A673 (cell line): ENCODE data around the gene PDLIM5. TPM values are rescaled to one million over a fixed set of nuclear protein-coding genes. Genes with fewer than 3 reads are reported as not detected.

Source experiments
- BruUV-seq: library from RNA; stranded (reverse); fragments of 400-500 nt; replicated peaks from 2 replicates; lab custom pipeline; 2021; lab: Mats Ljungman, UMichigan
- CTCF ChIA-PET: fragments of 300-600 bp; sonication (Branson Sonifier 250); formaldehyde crosslinking; loops from one replicate; lab custom pipeline; 2022; ENCODE audit warnings: antibody characterized with exemption; lab: Charles Lee
- POLR2A ChIA-PET: fragments of 300-600 bp; sonication (Branson Sonifier 250); formaldehyde crosslinking; loops from one replicate; lab custom pipeline; 2022; ENCODE audit warnings: antibody characterized with exemption; ENCODE audit not compliant: low non-redundant PET; lab: Charles Lee
- DNase-seq: peaks from one replicate; pipeline ENCODE4 v3.0.0-alpha.2; 2015; ENCODE audit warnings: low spot score
- H3K27ac ChIP-seq: fragments of 200-600 bp; sonication (generic); 2 replicates; pipeline ENCODE4 v1.5.1; 2016; ENCODE audit warnings: mixed run types, low read depth, mild to moderate bottlenecking, mixed read lengths, antibody characterized with exemption, low read length; ENCODE audit not compliant: poor library complexity, severe bottlenecking
- H3K27me3 ChIP-seq: fragments of 200-600 bp; sonication (generic); replicated peaks from 2 replicates; pipeline ENCODE4 v1.6.1; 2017; ENCODE audit warnings: mixed run types, low read depth, mild to moderate bottlenecking, mixed read lengths, antibody characterized with exemption, low read length; ENCODE audit not compliant: insufficient read depth, poor library complexity
- H3K36me3 ChIP-seq: fragments of 200-600 bp; sonication (generic); 2 replicates; pipeline ENCODE4 v1.6.1; 2016; ENCODE audit warnings: mixed run types, mild to moderate bottlenecking, mixed read lengths, antibody characterized with exemption, low read length; ENCODE audit not compliant: insufficient read depth, poor library complexity, severe bottlenecking
- H3K4me1 ChIP-seq: fragments of 200-600 bp; sonication (generic); 2 replicates; pipeline ENCODE4 v1.6.1; 2017; ENCODE audit warnings: mixed run types, mild to moderate bottlenecking, mixed read lengths, antibody characterized with exemption, low read length; ENCODE audit not compliant: insufficient read depth, poor library complexity, severe bottlenecking
- H3K4me3 ChIP-seq: fragments of 200-600 bp; sonication (generic); 2 replicates; pipeline ENCODE4 v1.5.1; 2016; ENCODE audit warnings: low read depth, mixed run types, mild to moderate bottlenecking, mixed read lengths, low read length; ENCODE audit not compliant: poor library complexity, severe bottlenecking
- H3K9me3 ChIP-seq: fragments of 200-600 bp; sonication (generic); 2 replicates; pipeline ENCODE4 v1.6.1; 2016; ENCODE audit warnings: mixed run types, low read depth, mild to moderate bottlenecking, mixed read lengths, antibody characterized with exemption, low read length; ENCODE audit not compliant: poor library complexity, severe bottlenecking
- EZH2 ChIP-seq: fragments of 200-600 bp; sonication (generic); IDR thresholded peaks from 2 replicates; pipeline ENCODE4 v1.6.1; 2017; ENCODE audit warnings: borderline replicate concordance, low read depth, mild to moderate bottlenecking, mixed read lengths, antibody characterized with exemption, low read length; ENCODE audit not compliant: poor library complexity, severe bottlenecking
- intact Hi-C: fragments of 100-400 bp; cut with micrococcal nuclease; formaldehyde crosslinking; loops from one replicate; pipeline ENCODE4 v1.10.0; 2022; ENCODE audit not compliant: unreplicated experiment
- total RNA-seq: library from RNA; stranded (reverse); gene quantifications from 2 replicates; pipeline ENCODE4 v1.2.3, GENCODE V29; 2021
- TF ChIP-seq, protein P1 (sequence below): fragments of 300-800, 200-600 bp; sonication (generic); conservative IDR thresholded peaks from 2 replicates; pipeline ENCODE4 v1.5.1; 2017; ENCODE audit warnings: low read depth, mild to moderate bottlenecking, antibody characterized with exemption, low read length, moderate library complexity, mixed read lengths

PDLIM5 gene
- total RNA-seq, 1 experiment from 2014 or later: 174 TPM

DNA sequence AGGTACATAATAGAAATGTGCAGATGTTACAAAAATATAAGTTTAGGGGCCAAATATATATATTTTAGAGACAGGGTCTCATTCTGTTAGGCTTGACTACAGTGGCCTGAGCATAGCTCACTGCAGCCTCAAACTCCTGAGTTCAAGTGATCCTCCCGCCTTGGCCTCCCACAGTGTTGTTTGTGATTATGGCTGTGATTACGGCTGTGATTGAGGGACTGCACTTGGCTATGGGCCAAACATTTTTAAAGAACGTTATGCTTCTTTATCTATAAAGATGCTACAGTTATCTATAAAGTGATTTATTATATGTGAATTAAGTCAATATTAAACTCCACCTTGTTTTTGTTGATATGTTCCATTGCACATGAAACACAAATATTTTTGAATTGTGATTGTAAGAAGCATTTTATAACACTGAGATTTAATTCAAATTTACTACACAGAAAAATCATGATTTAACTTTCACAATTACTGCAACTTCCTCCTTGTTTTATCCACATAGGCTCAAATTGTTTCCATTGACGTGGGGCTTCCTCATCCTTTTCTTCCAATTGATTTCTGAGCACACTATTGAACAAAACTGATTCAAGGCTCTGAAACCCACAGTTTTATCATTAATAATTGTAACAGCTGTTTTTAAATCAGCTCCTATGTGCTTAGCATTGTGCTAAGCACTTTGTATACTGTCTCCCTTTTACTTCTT lies 237.6 kb downstream of the PDLIM5 start:
- intact Hi-C loops: no loop called here
- DNase-seq: no peak
- no peaks in the 10 kb centered on the region for H3K9me3 ChIP-seq
- no TSS peak for BruUV-seq
- no peaks in the 10 kb centered on the region for H3K36me3 ChIP-seq
- no peaks in the 10 kb centered on the region for H3K27me3 ChIP-seq
- POLR2A ChIA-PET: no interaction called here
- CTCF ChIA-PET: no interaction called here
- H3K4me3 ChIP-seq: no peak overlapping the region
- TF ChIP-seq, protein P1, sequence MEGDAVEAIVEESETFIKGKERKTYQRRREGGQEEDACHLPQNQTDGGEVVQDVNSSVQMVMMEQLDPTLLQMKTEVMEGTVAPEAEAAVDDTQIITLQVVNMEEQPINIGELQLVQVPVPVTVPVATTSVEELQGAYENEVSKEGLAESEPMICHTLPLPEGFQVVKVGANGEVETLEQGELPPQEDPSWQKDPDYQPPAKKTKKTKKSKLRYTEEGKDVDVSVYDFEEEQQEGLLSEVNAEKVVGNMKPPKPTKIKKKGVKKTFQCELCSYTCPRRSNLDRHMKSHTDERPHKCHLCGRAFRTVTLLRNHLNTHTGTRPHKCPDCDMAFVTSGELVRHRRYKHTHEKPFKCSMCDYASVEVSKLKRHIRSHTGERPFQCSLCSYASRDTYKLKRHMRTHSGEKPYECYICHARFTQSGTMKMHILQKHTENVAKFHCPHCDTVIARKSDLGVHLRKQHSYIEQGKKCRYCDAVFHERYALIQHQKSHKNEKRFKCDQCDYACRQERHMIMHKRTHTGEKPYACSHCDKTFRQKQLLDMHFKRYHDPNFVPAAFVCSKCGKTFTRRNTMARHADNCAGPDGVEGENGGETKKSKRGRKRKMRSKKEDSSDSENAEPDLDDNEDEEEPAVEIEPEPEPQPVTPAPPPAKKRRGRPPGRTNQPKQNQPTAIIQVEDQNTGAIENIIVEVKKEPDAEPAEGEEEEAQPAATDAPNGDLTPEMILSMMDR: no peak
- no peak for TF ChIP-seq EZH2
- no peaks in the 10 kb centered on the region for H3K4me1 ChIP-seq
- no peak overlapping the region for H3K27ac ChIP-seq

DNA sequence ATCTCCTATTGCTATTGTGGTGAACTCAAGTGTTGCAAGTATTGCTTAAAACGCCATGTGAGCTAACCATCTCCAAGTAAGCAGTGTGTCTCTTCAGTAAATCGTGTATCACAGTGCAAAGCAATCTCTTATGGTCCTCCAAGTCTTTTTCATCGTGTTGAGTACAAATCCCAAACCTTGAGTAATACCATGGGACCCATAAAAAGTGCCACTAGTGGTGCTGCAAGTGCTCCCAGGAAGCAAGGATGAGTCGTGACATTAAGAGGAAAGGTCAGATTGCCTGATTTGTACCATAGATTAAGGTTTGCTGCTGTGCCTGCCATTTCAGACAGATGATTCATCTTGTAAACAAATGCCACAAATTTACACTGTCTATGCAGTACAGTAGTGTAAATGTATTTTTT lies 239.1 kb downstream of the PDLIM5 start:
- no TSS peak for BruUV-seq
- POLR2A ChIA-PET: no interaction called here
- intact Hi-C loops: no loop called here
- Histone ChIP-seq H3K4me1 (no peaks in the 10 kb centered on the region), H3K9me3 (no peaks in the 10 kb centered on the region), H3K27ac (no peak overlapping the region), H3K27me3 (no peaks in the 10 kb centered on the region), H3K4me3 (no peak overlapping the region), H3K36me3 (no peaks in the 10 kb centered on the region)
- no peak for DNase-seq
- no peak for TF ChIP-seq EZH2
- TF ChIP-seq, protein P1: no peak
- CTCF ChIA-PET: no interaction called here

DNA sequence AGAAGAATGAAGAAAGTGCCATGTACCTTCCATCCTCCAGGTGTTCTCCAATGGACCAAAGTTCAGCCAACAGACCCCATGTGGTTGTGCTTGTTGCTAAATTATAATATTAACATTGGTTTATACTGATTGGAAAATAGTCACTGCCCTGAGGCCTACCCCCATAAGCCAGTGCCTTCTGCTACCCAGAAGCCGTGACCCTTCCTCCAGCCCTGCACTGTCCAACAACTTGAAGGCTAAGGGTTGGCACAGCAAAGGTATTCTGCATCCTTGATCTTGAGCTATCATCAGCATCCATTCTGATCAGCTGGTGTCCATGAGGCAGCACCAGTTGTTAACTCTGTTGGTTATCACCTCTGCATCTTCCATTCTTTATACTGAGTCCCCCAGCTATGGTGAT lies 239.8 kb downstream of the PDLIM5 start:
- TF ChIP-seq, protein P1: no peak
- TF ChIP-seq EZH2: no peak
- DNase-seq: no peak
- H3K9me3 ChIP-seq: no peaks in the 10 kb centered on the region
- intact Hi-C loops: no loop called here
- no peaks in the 10 kb centered on the region for H3K36me3 ChIP-seq
- no peaks in the 10 kb centered on the region for H3K27me3 ChIP-seq
- no peaks in the 10 kb centered on the region for H3K4me1 ChIP-seq
- POLR2A ChIA-PET: no interaction called here
- no peak overlapping the region for H3K4me3 ChIP-seq
- no peak overlapping the region for H3K27ac ChIP-seq
- CTCF ChIA-PET: no interaction called here
- BruUV-seq: no TSS peak
